ENCODE results near the gene SYPL2.

GRCh38 chr1:109491372-109491771, 25.0 kb downstream of the SYPL2 start:
- TF ChIP-seq CTCF (IDR thresholded peaks at IDR 0.05) (no peak), POLR2A (IDR thresholded peaks at IDR 0.05) (no peak)

Data from lower leg skin (tissue), 3 donors.